ENCODE data around the gene WRAP53.
A peak's percentile ranks its signal among the peaks of the same experiment; 100 is the strongest.

The WRAP53 gene

DNA sequence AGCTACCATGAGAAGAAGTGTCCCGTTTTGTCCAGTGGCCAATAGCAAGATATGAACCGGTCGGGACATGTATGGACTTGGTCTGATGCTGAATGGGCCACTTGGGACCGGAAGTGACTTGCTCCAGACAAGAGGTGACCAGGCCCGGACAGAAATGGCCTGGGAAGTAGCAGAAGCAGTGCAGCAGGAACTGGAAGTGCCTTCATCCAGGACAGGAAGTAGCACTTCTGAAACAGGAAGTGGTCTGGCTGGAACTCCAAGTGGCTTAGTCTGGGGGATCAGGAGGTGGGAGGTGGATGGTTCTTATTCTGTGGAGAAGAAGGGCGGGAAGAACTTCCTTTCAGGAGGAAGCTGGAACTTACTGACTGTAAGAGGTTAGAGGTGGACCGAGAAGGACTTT lies 22.0 kb downstream of the WRAP53 start:
- no peak for DNase-seq

DNA sequence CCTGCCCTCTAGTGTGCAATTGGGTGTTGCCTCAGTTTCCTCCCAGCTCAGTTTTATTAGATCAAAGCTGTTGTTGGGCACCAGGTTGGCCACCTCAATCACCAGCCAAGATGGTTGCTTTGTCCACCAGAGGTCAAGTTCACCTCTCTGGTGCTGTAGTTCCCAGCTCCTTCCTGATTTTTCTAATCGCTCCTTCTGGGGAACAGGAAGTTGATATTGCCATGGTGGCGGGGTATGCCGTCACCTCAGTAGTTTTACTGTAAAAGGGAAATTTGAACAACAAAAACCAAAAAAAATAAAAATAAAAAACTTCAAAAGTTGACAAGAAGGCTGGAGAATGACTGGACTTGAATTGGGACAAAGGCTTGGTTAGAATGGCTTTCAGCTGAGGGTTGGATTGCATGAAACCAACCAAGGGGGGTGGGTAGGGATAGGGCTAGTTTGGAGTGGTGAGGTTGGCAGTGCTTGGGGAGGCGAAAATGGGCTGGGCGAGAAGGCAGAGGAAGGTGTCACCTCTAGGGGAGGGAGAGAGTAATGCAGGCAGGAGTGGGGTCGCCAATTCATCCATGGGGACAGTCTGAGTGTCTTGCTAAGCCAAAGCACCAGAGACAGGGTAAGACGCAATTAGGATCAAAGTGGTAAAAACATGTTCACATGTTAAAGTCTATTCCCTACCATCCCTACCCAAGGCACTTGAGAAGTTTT lies 22.9 kb downstream of the WRAP53 start:
- DNase-seq = no peak

DNA sequence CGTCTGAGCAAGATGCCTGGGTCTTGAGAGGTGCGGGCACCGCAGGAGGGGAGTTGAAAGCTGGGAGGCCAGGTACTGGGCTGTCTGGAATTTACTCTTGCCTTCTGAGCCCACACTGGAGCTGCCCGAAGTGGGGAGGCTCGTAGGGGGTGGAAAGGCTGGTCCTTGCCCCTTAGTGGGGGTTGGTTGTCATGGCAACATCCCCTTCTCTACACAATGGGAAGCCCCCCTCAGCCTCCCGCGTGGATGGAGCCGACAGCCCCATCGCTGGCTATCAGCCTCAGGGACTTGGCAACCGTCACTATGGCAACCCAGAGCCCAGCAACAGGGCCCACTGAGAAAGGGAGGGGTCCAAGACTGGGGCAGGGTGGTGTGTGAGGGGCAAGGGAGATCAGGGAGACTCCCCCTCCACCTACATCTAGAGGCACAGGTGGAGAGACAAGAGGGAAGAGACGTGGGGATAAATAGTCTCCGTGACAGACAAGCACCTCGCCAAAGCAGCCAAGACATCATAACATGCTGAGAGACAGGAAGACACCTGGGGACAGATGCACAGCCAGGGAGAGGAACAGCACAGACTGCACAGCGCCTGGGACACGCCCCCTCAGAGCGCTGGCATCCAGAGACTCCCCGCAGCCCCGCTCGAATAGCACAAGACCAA lies 24.0 kb downstream of the WRAP53 start:
- DNase-seq = no peak

DNA sequence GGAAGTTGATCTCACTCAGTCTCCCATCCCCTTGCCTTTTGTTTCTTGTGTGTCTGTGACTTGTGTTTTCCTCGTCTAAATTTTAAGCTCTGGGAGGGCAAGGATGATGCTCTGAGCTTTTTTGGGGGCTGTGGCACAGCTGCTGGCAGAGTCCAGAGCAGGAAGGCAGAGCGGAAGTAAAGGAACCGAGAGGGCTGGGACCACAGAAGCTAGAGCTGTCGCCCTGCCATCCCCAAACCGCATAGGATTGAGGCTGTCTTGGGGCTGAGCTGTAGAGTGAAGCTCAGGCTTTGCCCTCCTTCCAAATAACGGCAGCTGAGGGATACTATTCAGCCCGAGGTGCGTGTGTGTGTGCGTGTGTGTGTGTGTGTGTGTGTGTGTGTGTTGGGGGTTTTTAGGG lies 25.5 kb downstream of the WRAP53 start:
- no peak for DNase-seq

DNA sequence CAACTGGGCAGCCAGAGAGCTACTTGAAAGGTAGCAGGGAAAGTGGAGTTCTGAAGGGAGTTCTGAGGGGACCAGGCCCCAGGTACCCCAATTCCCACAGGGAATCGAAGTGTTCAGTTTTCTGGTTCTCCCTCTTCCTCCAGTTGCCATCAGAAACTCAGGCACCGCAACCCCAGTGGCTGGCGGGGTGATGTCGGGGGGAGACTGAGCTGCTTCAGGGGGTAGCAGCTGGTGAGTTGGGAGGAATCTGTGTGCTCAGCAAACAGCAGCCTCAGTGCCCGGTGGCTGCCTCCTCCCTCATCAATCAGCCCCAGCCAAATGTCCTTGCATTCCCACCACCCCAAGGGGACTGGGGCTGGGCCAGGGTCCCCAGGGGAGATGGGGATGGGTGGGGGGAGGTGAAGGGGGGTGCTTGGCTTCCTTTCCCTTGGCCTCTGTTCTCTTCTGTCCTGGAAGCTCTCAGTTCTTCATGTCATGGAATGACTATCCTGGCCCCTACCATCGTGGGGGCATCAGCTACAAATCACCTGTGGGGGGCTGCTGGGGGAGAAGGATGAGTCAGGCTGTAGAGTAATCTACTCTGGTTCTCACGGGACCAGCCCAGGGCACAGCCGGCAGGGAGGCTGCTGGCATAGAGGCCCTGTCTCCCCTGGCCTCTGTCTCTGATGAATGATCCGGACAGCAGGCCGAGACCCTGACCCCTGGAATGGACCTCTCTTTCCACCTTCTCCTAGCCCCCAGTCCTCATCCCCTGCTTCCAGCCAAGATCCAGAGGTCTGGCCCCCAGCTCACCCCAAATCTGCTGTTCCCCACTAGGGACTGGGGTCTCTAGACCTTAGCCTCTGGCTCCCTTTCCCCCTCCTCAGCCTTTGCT lies 26.7 kb downstream of the WRAP53 start:
- DNase-seq = no peak

DNA sequence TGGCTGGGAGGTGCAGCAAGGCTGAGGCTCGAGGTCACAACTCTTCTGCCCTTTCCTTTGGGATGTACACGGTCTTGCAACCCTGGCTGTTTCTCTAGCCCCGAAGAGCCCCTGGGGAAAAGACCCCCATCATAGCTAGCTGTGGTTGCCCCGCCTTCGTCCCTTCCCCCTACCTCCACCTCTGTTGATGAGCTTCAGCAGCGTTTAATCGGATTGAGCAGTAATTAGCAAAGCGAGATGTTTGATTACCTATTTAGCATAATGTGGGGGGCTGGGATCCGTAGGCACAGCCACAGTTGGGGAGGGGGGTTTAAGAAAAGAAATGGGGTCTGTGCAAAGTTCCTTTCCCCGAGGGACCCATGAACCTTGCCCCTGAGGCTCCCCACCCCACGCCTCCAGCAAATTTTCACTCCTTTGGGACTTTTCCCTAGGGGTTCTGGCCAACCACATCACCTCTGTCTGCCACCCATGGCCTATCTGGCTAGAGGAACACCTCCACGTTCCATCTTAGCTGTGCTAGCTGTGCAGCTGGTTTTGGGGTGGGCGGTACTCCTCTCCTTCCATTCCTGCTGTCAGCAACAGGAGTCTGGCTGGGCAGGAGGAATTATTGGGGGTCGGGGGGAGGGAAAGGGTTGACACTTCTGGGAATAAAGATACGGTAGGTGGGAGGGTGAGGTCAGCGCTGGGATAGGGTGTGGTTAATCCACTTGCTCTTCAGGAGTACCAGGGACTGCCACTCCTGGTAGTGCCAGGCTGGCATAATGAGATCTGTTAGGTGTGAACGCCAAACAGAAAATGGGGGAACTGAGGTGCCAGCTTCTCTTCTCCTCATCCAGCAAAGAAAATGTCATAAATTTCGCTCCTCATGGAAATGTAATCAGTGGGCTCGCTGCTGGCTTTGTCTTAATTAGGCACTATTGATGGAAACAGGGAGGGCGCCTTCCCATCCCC lies 27.9 kb downstream of the WRAP53 start:
- no peak for DNase-seq

DNA sequence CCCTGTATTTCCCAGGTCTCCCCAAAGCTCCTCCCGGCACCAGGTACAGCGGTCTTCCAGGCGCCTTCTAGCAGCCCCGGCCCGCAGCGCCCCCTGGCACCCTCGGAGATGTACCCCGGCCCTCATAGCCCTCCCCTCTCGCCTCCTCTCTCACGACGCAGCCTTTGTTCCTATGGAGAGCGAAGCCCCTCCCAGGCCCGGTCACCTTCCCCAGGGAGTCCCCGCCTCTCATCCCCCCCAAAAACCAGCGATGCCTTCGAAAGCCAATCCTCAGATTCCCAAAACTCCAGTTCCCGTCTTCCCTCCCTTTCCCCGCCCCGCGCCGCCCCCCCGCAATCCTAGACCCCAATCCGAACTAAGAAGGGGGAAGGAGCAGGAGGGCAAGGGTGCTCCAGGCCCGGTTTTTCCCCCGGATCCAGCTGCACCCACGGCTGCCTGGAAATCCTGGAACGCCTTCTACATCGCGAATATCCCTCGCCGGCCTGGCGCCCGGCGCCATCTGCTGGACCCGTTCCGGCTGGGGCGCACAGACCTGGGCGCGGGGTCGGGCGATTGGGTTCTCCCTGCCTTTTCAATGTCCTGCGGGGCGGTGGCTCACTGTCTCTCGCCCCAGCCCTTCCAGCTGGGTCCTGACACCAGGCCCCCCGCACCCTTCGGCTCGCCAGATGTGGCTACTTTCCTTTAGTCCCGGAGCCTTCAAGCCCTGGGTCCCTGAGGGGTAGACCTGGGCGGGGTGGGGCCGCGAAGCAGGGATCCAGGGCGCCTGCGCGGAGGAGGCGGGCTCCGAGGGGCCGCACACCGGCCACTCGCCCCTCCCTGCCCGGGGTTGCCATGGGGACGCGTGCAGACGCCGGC lies 28.9 kb downstream of the WRAP53 start, which contains the start of gene DNAH2:
TSS of gene DNAH2 (plus strand) at position 844 of the 855 bp plus-strand sequence. CDS start 1,991 bp downstream, outside the sequence.
- peak; percentile 21 for DNase-seq

DNA sequence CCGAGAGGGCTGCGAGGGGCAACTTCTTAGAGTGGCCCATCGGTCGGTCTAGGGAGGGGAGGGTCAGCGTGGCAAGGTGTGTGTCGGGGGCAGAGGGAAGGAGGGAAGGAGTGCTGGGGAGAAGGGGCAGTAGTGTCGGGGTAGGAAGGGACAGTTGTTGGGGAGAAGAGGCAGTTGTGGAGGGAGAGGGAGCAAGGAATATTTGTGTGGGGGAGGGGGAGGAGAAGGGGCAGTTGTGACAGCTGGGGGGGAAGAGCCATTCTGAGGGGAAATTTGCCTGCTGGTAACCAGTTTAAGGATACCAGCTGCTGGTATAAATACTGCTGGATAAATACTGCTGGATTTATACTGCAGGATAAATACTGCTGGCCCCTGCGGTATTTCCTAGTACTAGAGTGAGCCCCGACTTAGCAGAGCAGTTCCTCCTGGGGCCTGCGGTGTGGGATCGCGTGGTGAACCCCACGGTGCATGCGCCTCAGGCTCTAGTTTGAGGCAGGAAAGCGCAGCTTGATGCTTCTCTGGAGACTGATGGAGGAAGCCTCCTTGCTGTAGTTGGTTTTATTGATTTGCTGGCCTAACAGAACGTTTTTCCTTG lies 29.6 kb downstream of the WRAP53 start:
- peak; percentile 20 for DNase-seq

DNA sequence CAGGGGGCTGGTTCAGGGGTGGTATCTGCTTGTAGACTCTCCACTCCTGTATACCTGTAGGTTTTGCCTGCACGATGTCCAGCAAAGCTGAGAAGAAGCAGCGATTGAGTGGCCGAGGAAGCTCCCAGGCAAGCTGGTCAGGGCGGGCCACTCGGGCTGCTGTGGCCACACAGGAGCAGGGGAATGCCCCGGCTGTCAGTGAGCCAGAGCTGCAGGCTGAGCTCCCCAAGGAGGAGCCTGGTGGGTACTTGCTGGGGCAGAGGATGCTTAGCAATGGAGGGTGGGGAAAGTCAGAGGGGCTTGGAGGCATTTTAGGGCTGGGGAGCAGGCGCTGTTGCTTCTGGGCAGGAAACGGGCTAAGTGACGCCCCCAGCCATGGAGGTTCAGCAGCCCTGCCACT lies 31.4 kb downstream of the WRAP53 start:
- no peak for DNase-seq

DNA sequence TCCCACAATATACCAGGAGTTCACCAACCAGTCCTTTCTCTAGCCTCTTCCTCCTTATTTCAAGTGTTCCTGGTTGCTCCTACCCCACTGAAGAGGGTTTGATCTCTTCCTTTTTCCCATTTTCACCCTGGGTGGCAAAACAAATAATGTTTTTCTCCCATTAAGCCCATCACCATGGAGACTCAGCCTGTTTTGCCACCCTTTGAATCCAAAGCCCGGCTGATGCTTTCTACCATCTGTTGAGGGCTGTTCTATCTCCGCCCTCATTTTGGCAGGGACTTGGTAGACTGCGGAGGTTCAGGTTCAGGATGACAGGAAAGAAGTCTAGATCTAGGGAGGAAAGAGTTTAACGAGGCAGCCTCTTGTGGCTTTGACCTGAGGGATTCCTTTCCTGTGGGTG lies 31.8 kb downstream of the WRAP53 start:
- DNase-seq = no peak

DNA sequence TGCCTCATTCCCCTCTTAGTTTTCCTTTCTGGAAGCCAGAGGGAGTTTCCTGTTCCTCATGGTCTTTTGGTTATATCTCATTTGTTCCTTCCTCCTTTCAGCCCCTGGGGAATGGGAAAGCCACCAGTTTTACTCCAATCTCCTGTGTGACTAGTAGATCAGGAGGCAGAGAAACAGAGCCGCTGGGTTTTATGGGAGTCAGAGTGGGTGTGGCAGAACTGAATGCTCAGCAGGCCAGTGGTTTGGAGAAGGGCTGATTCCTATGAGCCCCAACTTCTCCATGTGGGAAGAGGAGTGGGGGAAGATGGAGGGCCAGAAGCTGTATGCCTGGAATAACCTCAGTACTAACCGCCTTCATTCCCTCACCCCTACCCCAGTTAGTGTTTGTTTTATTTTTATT lies 33.3 kb downstream of the WRAP53 start:
- DNase-seq = no peak

DNA sequence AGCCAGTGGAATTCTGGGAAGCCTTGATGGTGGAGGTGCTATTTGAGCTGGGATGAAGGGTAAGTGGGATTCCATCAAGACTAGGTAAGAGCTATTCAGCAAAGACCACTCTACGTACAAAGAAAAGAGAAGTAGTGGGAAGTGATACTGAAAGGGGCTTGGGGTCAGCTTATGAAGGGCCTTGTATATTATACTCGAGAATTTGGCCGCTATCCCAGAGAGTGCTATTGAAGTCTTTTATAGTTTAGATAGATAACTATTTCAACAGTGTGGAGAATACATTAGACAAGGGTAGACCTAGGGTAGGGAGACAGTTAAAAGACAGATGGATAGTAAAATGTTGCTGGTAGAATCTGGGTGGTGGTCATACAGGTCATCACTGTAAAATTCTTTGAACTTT lies 39.6 kb downstream of the WRAP53 start:
- no peak for DNase-seq

DNA sequence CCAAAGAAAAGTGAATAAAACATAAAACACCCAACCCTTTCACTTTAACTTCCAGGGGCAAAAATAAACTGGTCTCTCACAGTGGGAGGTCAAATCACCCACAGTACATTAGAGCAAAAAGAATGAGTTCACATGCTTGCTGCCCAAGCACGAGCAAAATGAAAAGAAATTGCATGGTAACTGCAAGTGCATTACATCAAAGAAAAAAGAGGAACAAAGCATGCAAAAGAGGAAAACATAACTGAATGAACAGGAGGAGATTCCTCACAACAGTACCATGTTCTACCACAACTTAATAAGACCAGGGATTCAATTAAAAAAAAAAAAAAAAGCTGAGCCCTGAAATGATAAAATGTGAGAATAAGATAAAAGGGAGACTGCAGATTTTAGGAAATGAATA lies 41.5 kb downstream of the WRAP53 start:
- no peak for DNase-seq

DNA sequence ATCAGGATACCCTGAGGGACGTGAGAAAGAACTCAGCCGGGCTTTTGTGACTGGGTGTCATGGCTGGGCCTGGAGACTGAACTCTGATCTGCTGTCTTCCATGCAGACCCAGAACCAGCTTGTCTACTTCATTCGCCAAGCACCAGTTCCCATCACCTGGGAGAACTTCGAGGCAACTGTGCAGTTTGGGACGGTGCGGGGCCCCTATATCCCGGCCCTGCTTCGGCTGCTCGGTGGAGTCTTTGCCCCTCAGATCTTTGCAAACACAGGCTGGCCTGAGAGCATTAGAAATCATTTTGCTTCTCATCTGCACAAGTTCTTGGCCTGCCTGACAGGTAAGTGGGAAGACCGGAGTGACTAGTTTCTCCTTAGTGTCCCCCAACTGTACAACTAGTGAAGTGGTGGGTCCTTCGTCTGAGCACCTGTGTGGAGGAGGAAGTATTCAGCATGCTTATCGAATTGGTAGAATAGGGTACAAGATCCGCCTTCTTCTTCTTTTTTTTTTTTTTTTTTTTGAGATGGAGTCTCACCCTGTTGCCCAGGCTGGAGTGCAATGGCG lies 44.8 kb downstream of the WRAP53 start:
- DNase-seq = no peak

DNA sequence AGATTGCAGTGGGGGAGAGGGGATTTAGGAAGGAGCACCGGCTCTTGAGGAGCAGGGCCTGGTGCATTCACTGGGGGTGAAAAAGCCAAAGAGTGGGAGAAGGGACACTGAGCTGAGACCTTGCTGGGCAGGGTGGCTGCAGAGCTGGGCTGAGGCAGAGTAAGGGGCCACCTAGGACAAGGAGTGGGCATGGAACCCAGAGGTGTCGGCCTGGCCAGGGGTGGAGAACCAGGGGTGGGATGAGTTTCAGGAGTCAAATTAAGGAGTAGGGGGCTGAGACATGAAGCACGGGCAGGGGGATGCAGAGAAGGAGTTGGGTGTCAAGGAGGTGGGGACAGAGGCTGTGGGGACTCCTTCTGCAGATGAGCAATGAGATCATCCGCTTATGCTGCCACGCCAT lies 49.3 kb downstream of the WRAP53 start:
- no peak for DNase-seq

DNA sequence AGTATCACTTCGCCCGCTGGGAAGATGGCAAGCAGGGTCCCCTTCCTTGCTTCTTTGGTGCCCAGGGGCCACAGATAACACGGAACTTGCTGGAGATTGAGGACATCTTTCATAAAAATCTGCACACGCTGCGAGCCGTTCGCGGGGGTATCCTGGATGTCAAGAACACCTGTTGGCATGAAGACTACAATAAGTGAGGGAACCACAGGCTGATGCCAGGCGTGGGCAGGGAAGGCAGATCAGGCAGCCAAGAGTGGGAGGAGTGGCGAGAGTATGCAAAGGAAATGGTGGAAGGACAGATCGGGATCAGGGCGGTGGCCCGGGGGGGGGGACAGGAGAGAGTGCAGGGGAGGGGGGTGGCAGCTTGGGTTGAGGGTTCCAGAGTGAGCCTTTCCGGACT lies 51.5 kb downstream of the WRAP53 start:
- DNase-seq = no peak

DNA sequence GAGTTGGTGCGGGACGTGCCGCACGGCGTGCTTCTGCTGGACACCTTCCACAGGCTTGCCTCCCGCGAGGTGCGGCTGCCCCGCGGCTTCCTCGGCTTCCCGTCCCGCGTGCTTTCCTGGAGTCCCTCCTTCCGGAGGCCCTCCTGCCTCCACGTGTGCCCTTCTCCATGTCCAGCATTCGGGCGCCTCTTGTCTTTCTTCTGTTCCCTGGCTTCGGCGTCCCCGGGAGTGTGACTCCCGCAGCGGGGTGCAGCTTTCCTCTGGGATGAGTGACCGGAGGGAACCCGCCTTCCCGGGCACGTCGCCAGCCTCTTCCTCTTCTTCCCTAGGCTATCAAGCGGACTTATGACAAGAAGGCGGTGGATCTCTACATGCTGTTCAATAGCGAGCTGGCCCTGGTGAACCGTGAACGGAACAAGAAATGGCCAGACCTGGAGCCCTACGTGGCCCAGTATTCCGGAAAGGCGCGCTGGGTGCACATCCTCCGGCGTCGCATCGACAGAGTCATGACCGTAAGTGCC lies 52.3 kb downstream of the WRAP53 start:
- no peak for DNase-seq

DNA sequence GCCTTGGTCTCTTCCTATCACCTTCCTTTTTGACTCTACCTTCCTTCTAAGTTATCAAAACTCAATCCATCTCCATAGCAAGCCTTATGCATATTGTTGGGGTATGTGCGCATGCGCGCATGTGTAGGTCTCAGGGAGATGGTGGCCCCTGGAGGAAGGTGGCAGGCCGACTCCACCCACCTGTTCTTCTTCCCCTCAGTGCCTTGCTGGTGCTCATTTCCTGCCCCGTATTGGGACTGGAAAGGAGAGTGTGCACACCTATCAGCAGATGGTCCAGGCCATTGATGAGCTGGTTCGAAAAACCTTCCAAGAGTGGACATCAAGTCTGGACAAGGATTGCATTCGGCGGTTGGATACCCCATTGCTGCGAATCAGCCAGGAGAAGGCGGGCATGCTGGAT lies 54.5 kb downstream of the WRAP53 start:
- no peak for DNase-seq

DNA sequence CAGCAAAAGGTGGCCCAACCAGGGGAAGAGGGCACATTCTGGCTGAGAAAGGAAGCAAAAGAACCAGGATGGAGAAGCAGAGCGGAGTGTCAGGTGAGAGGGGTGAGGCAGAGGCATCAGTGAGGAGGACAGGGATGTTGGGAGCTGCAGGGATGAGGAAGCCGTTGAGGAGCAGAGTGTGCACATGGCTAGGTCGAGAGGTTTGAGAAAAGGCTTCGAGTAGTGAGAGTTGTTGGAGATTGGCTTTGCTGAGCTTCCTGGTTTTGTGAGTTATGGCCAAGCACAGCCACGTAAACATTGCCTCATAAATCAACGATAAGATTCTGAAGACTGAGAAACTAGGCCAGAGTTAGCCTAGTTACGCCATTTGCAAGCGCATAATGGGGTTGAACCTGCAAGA lies 56.1 kb downstream of the WRAP53 start:
- DNase-seq = no peak

DNA sequence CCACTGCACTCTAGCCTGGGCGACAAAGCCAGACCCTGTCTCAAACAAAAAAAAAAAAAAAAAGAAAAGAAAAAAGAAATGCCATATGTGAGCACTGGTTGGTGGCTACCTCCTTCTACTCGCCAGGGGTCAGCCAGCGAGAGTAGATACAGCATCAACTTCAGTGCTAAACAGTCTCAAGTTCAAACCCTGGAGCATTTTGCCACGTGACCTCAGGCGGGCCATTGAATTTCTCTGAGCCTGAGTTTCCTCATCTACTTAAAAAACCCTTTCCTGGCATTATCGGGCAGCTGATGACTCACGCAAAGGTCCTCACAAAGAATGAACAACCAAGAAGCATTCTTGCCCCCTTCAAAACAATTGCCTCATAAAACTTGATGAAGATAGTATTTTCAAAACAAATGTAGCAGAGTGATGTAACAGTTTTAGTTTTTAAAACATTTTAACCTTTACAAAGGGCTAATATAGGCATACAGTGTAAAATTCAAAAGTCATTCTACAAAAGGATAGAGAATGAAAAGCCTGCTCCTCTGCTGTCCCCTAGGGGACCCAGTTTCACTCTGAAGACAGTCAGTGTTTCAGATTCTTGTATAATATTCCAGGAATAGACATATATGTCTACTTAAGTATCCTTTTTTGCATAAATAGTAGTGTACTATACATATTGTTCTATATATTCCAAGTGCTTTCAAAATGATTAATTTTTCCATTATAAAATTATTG lies 57.6 kb downstream of the WRAP53 start:
- no peak for DNase-seq
